ENCODE measurements around the gene FBN3.

- no peak for TF ChIP-seq EZH2 (IDR thresholded peaks at IDR 0.05)
- no peak for TF ChIP-seq POLR2AphosphoS5 (IDR thresholded peaks at IDR 0.05; ENCODE audit: borderline replicate concordance, low read depth, low read length)
- no peak for TF ChIP-seq FOXP2 (optimal IDR thresholded peaks at IDR 0.05; ENCODE audit: control extremely low read depth, extremely low read length, insufficient read depth)
Observed at GRCh38 chr19:8045872-8046568, 103.4 kb downstream of the FBN3 start.
